ENCODE results near the gene LIN54.

DNA sequence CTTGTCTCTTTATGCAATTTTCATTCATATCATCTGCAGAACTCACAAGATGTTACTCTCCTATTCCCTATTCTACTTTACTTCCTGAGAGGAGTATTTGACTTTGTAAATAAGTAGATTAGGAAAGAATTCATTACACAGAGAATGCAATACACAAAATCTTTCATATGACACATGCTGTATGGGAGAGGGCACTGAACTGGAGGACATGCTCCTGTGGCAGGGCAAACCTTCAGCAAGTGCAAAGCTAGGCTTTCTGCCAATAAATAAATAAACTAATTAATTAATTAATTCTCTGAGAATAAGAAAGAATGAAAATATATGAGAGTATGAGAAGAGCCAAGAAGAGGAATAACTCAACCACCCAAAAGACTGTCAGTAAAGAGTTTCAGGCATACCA is 76.2 kb downstream of the LIN54 start:
- no peak for TF ChIP-seq CTCF (IDR thresholded peaks at IDR 0.05)
- no peak for TF ChIP-seq POLR2A (IDR thresholded peaks at IDR 0.05)

All from testis (tissue), 2 donors.